ENCODE measurements around the gene PROSER1.
"Not testable (repeated sequence)": the region's sequence is repeated elsewhere in the genome, so short reads cannot be mapped to it uniquely, and the experiment has no call there.

PROSER1 gene

DNA sequence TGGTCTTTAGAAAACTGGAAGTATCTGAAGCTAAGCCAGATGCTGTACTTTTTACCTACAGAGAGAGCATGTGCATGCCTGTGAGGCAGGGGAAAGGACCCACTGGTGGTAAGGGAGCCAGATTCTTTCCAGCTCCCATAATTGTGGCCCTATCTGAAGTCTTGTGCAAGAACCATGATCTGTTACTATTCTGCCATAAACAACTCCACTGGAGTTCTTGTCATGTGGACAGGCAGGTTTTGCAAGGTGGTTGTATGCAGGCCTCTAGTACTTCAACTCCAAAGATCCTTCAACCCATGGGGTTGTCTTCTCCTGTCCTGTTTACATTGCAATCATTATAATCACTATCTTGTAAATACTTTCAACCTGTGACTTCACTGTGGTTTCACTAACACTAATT lies 14.1 kb downstream of the PROSER1 start:
- H3K9ac ChIP-seq (ENCODE audit: low read length): peak overlapping the region; percentile 6
- H3K36me3 ChIP-seq (ENCODE audit: control insufficient read depth, low read depth, low read length): peaks cover 79% of the 10 kb centered on the region
- H3K4me1 ChIP-seq (ENCODE audit: control insufficient read depth, low read depth, low read length): peaks cover 36% of the 10 kb centered on the region
- peak overlapping the region; percentile 69 for H3K27ac ChIP-seq (ENCODE audit: low read length)
- H3K9me3 ChIP-seq (ENCODE audit: control insufficient read depth, low read depth, low read length): no peaks in the 10 kb centered on the region
- H3K4me3 ChIP-seq (ENCODE audit: low read length): peak overlapping the region; percentile 42
- no peaks in the 10 kb centered on the region for H3K27me3 ChIP-seq (ENCODE audit: control insufficient read depth, insufficient read depth, low read length)

DNA sequence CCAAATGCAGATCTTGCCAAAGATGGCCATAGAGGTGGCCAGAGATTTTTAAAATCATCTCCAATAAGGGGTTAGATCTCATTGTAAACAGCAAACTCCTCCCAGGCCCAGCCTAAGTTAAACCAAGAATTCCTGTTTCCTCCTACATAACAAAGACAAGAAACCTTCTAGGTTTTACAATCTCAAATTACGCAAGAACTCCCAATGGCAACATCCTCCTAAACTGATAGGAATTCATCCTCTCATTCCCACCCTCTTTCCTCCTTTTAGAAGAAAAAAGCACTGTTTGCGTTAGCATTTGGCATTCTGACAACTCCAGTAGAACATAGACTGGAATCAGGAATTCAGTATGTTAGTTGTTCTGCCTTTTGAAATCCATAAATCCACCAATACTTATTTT lies 14.6 kb downstream of the PROSER1 start:
- H3K9me3 ChIP-seq (ENCODE audit: control insufficient read depth, low read depth, low read length): no peaks in the 10 kb centered on the region
- H3K27ac ChIP-seq (ENCODE audit: low read length): peak overlapping the region; percentile 69
- peaks cover 76% of the 10 kb centered on the region for H3K36me3 ChIP-seq (ENCODE audit: control insufficient read depth, low read depth, low read length)
- peak overlapping the region; percentile 42 for H3K4me3 ChIP-seq (ENCODE audit: low read length)
- no peaks in the 10 kb centered on the region for H3K27me3 ChIP-seq (ENCODE audit: control insufficient read depth, insufficient read depth, low read length)
- peak overlapping the region; percentile 39 for H3K9ac ChIP-seq (ENCODE audit: low read length)
- H3K4me1 ChIP-seq (ENCODE audit: control insufficient read depth, low read depth, low read length): peaks cover 36% of the 10 kb centered on the region

DNA sequence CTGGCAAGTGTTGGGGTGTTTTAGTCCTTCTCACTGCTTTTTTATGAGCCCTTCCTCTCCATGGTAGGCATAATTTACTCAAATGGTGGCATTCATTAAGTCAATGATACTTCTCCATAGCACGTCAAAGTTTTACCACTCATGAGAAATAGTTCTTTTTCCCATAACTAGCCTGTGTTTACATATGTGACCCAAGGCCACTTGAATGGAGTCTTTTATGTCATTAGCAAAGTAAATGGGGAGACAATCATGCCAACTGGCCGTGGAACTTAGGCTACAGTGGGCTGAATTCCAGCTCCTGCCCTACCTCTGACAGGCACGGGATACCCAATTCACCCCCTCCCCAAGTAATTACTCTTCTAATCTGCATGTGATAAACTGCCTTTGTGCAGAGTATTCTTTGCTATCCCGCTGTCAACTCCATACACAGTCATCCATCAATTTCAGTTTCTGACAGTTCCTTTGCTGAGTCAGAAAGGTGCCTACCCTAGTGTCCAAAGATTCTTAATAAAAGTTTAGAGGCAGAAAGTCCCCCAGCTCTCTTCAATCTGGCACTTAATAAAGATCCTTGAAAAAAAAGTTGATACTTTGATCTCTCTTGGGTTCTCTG lies 16.9 kb downstream of the PROSER1 start:
- H3K36me3 ChIP-seq (ENCODE audit: control insufficient read depth, low read depth, low read length): peaks cover 79% of the 10 kb centered on the region

DNA sequence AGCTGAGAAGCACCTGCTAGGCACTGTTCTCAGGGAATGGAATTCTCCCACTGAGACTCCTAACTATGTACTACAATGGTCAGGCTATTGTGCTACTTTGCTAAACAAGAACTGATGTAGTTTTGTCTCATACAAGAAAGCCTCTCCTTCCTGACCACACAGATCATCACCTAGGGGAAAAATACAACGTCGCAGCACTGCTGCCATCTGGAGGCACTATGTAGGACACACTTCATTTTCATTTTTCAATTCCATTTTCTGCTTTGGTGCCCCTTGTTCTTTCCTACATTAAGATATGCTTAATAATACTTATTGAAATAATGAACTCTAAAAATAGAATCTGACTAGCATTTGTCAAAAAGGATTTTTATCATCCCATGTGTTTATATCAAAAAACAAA lies 21.1 kb downstream of the PROSER1 start:
- H3K4me1 ChIP-seq (ENCODE audit: control insufficient read depth, low read depth, low read length): no peaks in the 10 kb centered on the region
- no peaks in the 10 kb centered on the region for H3K27me3 ChIP-seq (ENCODE audit: control insufficient read depth, insufficient read depth, low read length)
- H3K27ac ChIP-seq (ENCODE audit: low read length): no peak overlapping the region
- no peak overlapping the region for H3K9ac ChIP-seq (ENCODE audit: low read length)
- H3K36me3 ChIP-seq (ENCODE audit: control insufficient read depth, low read depth, low read length): peaks cover 79% of the 10 kb centered on the region
- H3K4me3 ChIP-seq (ENCODE audit: low read length): no peak overlapping the region
- no peaks in the 10 kb centered on the region for H3K9me3 ChIP-seq (ENCODE audit: control insufficient read depth, low read depth, low read length)

More for the DNA sequence above, 16.9 kb downstream of the PROSER1 start:
- no peaks in the 10 kb centered on the region for H3K27me3 ChIP-seq (ENCODE audit: control insufficient read depth, insufficient read depth, low read length)
- H3K9me3 ChIP-seq (ENCODE audit: control insufficient read depth, low read depth, low read length): no peaks in the 10 kb centered on the region
- H3K27ac ChIP-seq (ENCODE audit: low read length): no peak overlapping the region
- H3K4me3 ChIP-seq (ENCODE audit: low read length): no peak overlapping the region
- peaks cover 30% of the 10 kb centered on the region for H3K4me1 ChIP-seq (ENCODE audit: control insufficient read depth, low read depth, low read length)
- H3K9ac ChIP-seq (ENCODE audit: low read length): no peak overlapping the region

DNA sequence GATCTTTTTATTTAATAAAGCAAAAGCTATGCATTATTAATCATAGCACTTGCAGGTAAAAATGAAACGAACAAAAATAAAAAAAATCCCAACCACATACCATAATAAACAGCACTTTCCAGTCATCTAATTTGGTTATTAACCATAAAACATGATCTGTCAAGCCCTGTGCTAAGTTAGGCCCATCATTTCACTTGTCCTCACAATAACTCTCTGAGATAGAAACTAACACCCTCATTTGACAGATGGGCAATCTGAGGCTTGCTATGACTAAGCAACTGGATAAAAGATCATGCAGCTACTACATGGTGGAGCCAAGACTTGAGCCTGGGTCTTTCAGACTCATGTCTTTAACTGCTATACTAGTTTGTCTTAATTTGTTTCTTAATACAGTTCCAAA lies 21.8 kb downstream of the PROSER1 start:
- no peaks in the 10 kb centered on the region for H3K4me1 ChIP-seq (ENCODE audit: control insufficient read depth, low read depth, low read length)
- peaks cover 79% of the 10 kb centered on the region for H3K36me3 ChIP-seq (ENCODE audit: control insufficient read depth, low read depth, low read length)
- no peaks in the 10 kb centered on the region for H3K27me3 ChIP-seq (ENCODE audit: control insufficient read depth, insufficient read depth, low read length)
- no peak overlapping the region for H3K27ac ChIP-seq (ENCODE audit: low read length)
- no peak overlapping the region for H3K4me3 ChIP-seq (ENCODE audit: low read length)
- no peak overlapping the region for H3K9ac ChIP-seq (ENCODE audit: low read length)
- no peaks in the 10 kb centered on the region for H3K9me3 ChIP-seq (ENCODE audit: control insufficient read depth, low read depth, low read length)

DNA sequence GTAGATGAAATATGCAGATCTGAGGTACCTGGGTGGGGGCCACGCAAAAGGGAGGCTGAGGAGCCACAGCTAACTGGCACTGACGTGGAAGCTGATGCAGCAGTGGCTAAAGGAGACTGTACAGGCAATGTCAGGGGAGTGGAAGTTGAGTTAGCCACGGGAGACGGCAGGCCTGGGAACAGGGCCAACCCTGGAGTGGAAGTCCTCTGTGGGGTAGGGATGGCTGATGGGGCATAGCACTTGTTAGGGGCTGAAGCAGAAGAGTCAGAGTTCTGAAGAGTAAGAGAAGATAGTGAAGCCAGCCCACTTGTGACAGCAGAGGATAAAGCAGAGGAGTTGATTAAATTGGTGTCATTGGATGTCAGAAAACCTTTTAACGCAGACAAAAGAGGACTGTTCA lies 24.4 kb downstream of the PROSER1 start:
- no peaks in the 10 kb centered on the region for H3K9me3 ChIP-seq (ENCODE audit: control insufficient read depth, low read depth, low read length)
- peaks cover 91% of the 10 kb centered on the region for H3K36me3 ChIP-seq (ENCODE audit: control insufficient read depth, low read depth, low read length)
- no peaks in the 10 kb centered on the region for H3K27me3 ChIP-seq (ENCODE audit: control insufficient read depth, insufficient read depth, low read length)
- H3K9ac ChIP-seq (ENCODE audit: low read length): no peak overlapping the region
- H3K4me1 ChIP-seq (ENCODE audit: control insufficient read depth, low read depth, low read length): no peaks in the 10 kb centered on the region
- H3K4me3 ChIP-seq (ENCODE audit: low read length): no peak overlapping the region
- H3K27ac ChIP-seq (ENCODE audit: low read length): no peak overlapping the region

DNA sequence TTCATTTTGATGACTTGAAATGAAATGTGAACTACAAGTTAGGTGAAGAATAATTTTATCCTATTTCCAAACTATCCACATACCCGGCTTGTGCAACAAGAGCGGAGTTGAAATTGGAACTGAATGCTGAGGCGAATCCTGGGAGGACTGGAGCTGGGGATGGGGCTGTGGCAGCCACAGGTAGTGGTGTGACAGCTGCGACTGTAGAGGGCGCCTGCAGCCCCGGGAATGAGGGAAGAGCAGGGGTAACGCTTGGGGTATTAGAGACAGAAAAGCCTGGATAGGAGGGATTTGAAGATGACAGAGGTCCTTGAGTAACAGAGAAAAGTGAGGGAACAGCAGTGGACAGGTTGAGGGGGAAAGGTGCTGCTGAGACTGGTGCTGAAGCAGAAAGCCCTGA lies 25.3 kb downstream of the PROSER1 start:
- Histone ChIP-seq H3K36me3 (ENCODE audit: control insufficient read depth, low read depth, low read length) (peaks cover 89% of the 10 kb centered on the region), H3K27me3 (ENCODE audit: control insufficient read depth, insufficient read depth, low read length) (no peaks in the 10 kb centered on the region), H3K4me1 (ENCODE audit: control insufficient read depth, low read depth, low read length) (no peaks in the 10 kb centered on the region), H3K27ac (ENCODE audit: low read length) (no peak overlapping the region), H3K4me3 (ENCODE audit: low read length) (no peak overlapping the region), H3K9ac (ENCODE audit: low read length) (no peak overlapping the region), H3K9me3 (ENCODE audit: control insufficient read depth, low read depth, low read length) (no peaks in the 10 kb centered on the region)

DNA sequence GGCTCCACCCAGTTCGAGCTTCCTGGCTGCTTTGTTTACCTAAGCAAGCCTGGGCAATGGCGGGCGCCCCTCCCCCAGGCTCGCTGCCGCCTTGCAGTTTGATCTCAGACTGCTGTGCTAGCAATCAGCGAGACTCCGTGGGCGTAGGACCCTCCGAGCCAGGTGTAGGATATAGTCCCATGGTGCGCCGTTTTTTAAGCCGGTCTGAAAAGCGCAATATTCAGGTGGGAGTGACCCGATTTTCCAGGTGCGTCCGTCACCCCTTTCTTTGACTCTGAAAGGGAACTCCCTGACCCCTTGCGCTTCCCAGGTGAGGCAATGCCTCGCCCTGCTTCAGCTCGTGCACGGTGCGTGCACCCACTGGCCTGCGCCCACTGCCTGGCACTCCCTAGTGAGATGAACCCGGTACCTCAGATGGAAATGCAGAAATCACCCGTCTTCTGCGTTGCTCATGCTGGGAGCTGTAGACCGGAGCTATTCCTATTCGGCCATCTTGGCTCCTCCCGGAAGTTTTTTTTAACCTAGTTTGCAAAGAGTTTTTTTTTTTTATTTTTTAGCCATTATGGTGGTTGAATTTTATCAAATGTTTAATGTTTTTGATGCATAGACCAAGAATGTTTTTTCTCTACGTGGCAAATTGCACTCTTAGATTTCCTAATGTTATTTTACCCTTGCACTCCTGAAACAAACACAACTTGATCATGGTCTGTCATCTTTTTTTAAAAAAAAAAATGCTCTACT lies 31.3 kb downstream of the PROSER1 start:
- H3K36me3 ChIP-seq (ENCODE audit: control insufficient read depth, low read depth, low read length): peaks cover 31% of the 10 kb centered on the region
- H3K9me3 ChIP-seq (ENCODE audit: control insufficient read depth, low read depth, low read length); H3K9ac ChIP-seq (ENCODE audit: low read length); H3K4me3 ChIP-seq (ENCODE audit: low read length); H3K27me3 ChIP-seq (ENCODE audit: control insufficient read depth, insufficient read depth, low read length); H3K27ac ChIP-seq (ENCODE audit: low read length); H3K4me1 ChIP-seq (ENCODE audit: control insufficient read depth, low read depth, low read length): not testable (repeated sequence)

DNA sequence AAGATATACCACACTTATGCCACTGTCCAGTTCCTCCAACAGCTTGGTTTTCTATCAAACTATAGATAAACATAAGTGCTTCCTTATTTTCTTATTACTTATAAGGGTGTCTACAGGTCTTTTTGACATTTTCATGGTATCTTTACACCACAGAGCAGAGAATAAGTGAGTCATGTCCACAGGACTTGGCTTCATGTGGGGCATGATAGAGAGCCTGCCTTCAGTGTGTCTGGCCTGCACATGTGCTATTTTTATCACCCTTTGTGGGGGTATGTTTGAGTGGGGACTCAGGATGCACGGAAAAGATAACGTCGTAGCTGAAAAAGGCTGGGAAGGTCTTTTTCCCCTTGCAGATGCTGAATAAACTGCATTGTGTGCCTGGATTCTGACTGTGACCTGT lies 39.1 kb downstream of the PROSER1 start:
- H3K27me3 ChIP-seq (ENCODE audit: control insufficient read depth, insufficient read depth, low read length): no peaks in the 10 kb centered on the region
- H3K27ac ChIP-seq (ENCODE audit: low read length): no peak overlapping the region
- no peaks in the 10 kb centered on the region for H3K36me3 ChIP-seq (ENCODE audit: control insufficient read depth, low read depth, low read length)
- H3K4me3 ChIP-seq (ENCODE audit: low read length): no peak overlapping the region
- no peaks in the 10 kb centered on the region for H3K9me3 ChIP-seq (ENCODE audit: control insufficient read depth, low read depth, low read length)
- no peaks in the 10 kb centered on the region for H3K4me1 ChIP-seq (ENCODE audit: control insufficient read depth, low read depth, low read length)
- no peak overlapping the region for H3K9ac ChIP-seq (ENCODE audit: low read length)

DNA sequence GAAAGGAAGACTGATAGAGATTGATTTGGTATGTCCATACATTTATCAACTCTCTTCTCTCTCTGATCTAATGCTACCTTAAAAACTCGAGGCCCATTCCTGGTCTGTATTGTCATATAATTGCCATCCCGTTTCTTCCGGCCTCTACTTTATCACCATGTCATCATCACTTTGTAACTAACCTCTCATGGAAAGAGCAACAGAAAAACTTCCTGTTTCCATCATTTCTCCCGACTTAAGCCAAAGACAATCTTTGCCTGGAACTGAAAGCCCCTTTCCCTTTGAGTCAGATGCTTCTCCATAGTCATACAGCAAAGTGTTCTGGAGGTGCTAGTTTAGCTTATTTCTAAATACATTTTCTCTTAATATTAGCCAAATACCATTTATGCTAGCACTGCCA lies 44.5 kb downstream of the PROSER1 start:
- Histone ChIP-seq H3K27ac (ENCODE audit: low read length) (no peak overlapping the region), H3K9me3 (ENCODE audit: control insufficient read depth, low read depth, low read length) (no peaks in the 10 kb centered on the region), H3K4me3 (ENCODE audit: low read length) (no peak overlapping the region), H3K27me3 (ENCODE audit: control insufficient read depth, insufficient read depth, low read length) (no peaks in the 10 kb centered on the region), H3K36me3 (ENCODE audit: control insufficient read depth, low read depth, low read length) (no peaks in the 10 kb centered on the region), H3K9ac (ENCODE audit: low read length) (no peak overlapping the region), H3K4me1 (ENCODE audit: control insufficient read depth, low read depth, low read length) (peaks cover 4% of the 10 kb centered on the region)

DNA sequence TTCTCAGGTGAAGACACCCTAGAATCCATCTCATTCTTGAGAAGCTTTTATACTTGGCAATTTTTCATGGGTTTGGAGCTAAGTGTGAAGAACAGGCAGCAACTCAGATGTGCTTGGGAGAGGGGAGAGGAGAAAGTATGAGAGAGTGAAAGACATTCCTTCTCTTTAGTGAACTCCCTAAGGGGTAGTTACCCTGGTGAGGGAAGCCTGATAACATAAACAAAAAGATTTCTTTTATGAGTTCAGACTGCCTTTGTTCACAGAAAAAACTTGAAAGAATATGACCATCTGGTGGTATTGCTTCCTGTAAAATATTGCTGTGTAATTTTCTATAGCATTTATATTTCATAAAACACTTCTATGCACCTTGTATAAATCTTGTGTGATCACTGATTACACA lies 47.2 kb downstream of the PROSER1 start, which contains the start of gene STOML3:
Gene STOML3, minus strand, starts transcription at position 139 of the 400 bp plus-strand sequence. Its CDS starts 110 bp downstream, at position 29.
- Histone ChIP-seq H3K9me3 (ENCODE audit: control insufficient read depth, low read depth, low read length) (no peaks in the 10 kb centered on the region), H3K36me3 (ENCODE audit: control insufficient read depth, low read depth, low read length) (no peaks in the 10 kb centered on the region), H3K27ac (ENCODE audit: low read length) (no peak within 1 kb of the TSS), H3K4me3 (ENCODE audit: low read length) (no peak within 1 kb of the TSS), H3K27me3 (ENCODE audit: control insufficient read depth, insufficient read depth, low read length) (no peaks in the 10 kb centered on the region), H3K4me1 (ENCODE audit: control insufficient read depth, low read depth, low read length) (peaks cover 9% of the 10 kb centered on the region), H3K9ac (ENCODE audit: low read length) (no peak within 1 kb of the TSS)

DNA sequence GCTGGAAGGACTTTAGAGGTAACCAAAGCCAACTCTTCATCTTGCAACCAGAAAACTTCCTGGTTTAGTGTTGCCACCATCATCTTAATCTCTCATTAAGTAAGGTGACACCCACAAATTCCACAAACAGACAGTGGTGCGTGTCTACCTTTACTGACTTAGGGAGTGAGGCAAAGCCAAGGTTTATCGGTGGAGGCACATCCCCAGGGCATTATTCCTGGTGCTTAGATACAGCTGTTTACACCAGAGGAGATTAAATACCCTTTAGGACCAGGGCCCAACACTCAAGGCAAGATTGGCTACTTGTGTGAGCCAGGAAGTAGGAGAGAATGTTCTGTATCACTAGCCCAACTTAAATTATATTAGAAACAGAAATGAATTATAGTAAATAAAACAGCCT lies 56.8 kb downstream of the PROSER1 start:
- Histone ChIP-seq H3K36me3 (ENCODE audit: control insufficient read depth, low read depth, low read length) (no peaks in the 10 kb centered on the region), H3K9ac (ENCODE audit: low read length) (no peak overlapping the region), H3K27me3 (ENCODE audit: control insufficient read depth, insufficient read depth, low read length) (no peaks in the 10 kb centered on the region), H3K27ac (ENCODE audit: low read length) (no peak overlapping the region), H3K9me3 (ENCODE audit: control insufficient read depth, low read depth, low read length) (peaks cover 8% of the 10 kb centered on the region), H3K4me3 (ENCODE audit: low read length) (no peak overlapping the region), H3K4me1 (ENCODE audit: control insufficient read depth, low read depth, low read length) (peaks cover 13% of the 10 kb centered on the region)

All from iPS-18a (cell line).